Glutamatergic neuron (in vitro differentiated cells): ENCODE data around the gene TRPV3. TPM values are rescaled to one million over a fixed set of nuclear protein-coding genes. Genes with fewer than 3 reads are reported as not detected.
A peak's percentile ranks its signal among the peaks of the same experiment; 100 is the strongest.
"Not testable (repeated sequence)": the region's sequence is repeated elsewhere in the genome, so short reads cannot be mapped to it uniquely, and the experiment has no call there.

Experiments used
- DNase-seq: peaks from one replicate; pipeline ENCODE4 v3.0.0; 2022
- H3K27ac Mint-ChIP-seq: one replicate; pipeline ENCODE4 v1.8.0; 2020; ENCODE audit warnings: mild to moderate bottlenecking, mixed read lengths, inconsistent platforms; ENCODE audit not compliant: unreplicated experiment
- H3K27me3 Mint-ChIP-seq: one replicate; pipeline ENCODE4 v1.8.0; 2020; ENCODE audit warnings: mild to moderate bottlenecking, moderate library complexity, mixed read lengths, inconsistent platforms; ENCODE audit not compliant: unreplicated experiment
- H3K36me3 Mint-ChIP-seq: one replicate; pipeline ENCODE4 v1.8.0; 2020; ENCODE audit warnings: mild to moderate bottlenecking, mixed read lengths, inconsistent platforms; ENCODE audit not compliant: unreplicated experiment
- H3K4me1 Mint-ChIP-seq: one replicate; pipeline ENCODE4 v1.8.0; 2020; ENCODE audit warnings: mild to moderate bottlenecking, low read depth, mixed read lengths, inconsistent platforms; ENCODE audit not compliant: unreplicated experiment
- H3K4me3 Mint-ChIP-seq: one replicate; pipeline ENCODE4 v1.8.0; 2020; ENCODE audit warnings: mild to moderate bottlenecking, mixed read lengths, inconsistent platforms; ENCODE audit not compliant: unreplicated experiment
- H3K9me3 Mint-ChIP-seq: one replicate; pipeline ENCODE4 v1.8.0; 2020; ENCODE audit warnings: mild to moderate bottlenecking, moderate library complexity, mixed read lengths, inconsistent platforms; ENCODE audit not compliant: unreplicated experiment
- total RNA-seq: library from RNA; stranded (reverse); fragmentation: NEBNext Ultra II Directional; extraction: Animal tissue kit (Norgen Biotek cat#: 25700); gene quantifications from one replicate; pipeline ENCODE4 v1.2.1, GENCODE V29; 2021; ENCODE audit not compliant: unreplicated experiment
- TF ChIP-seq, protein P1 (sequence below): fragments of 200-600 bp; sonication (generic); IDR thresholded peaks from one replicate; pipeline ENCODE4 v1.5.0; 2021; ENCODE audit not compliant: partially characterized antibody, unreplicated experiment

The TRPV3 gene
- total RNA-seq, 1 donor from 2014 or later: 0.74 TPM

DNA sequence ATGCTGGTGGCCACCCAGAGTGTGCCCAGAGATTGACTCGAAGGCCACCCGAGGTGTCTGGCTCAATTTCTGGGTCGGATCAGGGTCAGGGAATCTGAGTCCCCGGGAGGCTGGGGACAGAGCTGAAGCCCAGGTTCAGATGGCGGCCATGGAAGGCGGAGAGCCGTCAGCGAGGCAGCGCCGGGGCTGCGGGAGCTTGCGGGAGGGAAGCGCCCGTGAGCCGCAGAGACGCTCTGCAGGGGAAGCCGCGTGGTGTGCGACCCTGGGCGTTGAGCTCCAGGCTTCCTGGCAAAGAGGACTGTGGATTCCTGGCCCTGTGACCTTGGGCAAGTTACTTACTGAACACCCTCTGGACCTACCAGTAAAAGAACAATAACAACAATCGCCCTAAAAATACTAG lies 85.5 kb downstream of the TRPV3 start:
- Mint-ChIP-seq H3K4me1 (peaks cover 6% of the 10 kb centered on the region), H3K4me3 (no peak overlapping the region), H3K9me3 (peaks cover 2% of the 10 kb centered on the region), H3K27ac (no peak overlapping the region), H3K27me3 (no peaks in the 10 kb centered on the region), H3K36me3 (no peaks in the 10 kb centered on the region)
- TF ChIP-seq, protein P1, sequence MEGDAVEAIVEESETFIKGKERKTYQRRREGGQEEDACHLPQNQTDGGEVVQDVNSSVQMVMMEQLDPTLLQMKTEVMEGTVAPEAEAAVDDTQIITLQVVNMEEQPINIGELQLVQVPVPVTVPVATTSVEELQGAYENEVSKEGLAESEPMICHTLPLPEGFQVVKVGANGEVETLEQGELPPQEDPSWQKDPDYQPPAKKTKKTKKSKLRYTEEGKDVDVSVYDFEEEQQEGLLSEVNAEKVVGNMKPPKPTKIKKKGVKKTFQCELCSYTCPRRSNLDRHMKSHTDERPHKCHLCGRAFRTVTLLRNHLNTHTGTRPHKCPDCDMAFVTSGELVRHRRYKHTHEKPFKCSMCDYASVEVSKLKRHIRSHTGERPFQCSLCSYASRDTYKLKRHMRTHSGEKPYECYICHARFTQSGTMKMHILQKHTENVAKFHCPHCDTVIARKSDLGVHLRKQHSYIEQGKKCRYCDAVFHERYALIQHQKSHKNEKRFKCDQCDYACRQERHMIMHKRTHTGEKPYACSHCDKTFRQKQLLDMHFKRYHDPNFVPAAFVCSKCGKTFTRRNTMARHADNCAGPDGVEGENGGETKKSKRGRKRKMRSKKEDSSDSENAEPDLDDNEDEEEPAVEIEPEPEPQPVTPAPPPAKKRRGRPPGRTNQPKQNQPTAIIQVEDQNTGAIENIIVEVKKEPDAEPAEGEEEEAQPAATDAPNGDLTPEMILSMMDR: no peak
- no peak for DNase-seq

DNA sequence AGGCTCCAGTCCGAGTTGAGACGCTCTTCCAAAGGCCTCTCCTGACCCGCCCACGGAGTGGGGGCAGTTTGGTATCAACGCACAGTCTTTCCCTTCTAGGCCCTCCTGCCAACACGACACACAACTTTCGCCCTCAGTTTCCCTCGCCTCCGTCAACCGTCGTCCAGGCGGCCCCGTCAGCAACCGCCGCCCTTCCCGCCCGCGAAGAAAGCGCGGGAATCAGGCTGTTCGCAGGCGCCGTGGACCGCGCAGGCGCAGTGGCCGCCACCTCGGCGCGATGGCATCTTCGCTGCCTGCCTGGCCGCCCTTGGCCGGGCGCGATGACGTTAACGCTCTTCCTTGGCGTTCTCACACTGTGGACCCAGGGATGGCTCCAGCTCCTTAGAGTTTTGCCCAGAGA lies 86.0 kb downstream of the TRPV3 start, which contains the start of gene SPATA22:
Gene SPATA22 (minus strand): TSS at position 221 of the 400 bp plus-strand sequence. CDS start 2,494 bp downstream, outside the sequence.
- Mint-ChIP-seq H3K4me3 (no peak within 1 kb of the TSS), H3K27ac (no peak within 1 kb of the TSS), H3K4me1 (peaks cover 6% of the 10 kb centered on the region), H3K9me3 (no peaks in the 10 kb centered on the region), H3K27me3 (no peaks in the 10 kb centered on the region), H3K36me3 (no peaks in the 10 kb centered on the region)
- TF ChIP-seq, protein P1: no peak
- DNase-seq: no peak

DNA sequence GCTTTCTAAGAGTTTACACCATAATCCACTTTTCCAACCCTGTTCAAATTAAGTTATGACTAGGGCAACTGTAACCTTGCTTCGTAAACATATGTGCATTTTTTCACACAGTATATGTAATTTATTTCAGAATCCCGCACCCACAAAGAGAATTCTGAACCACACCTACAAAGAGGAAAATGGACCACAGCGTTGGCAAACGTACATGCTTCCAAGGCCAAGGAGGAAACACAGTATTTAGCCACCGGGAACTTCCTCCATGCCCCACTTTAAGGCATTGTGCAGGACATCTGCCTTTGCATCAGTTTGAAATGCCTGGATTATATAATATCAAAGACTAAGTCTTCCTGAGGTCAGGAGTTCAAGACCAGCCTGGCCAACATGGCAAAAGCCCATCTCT lies 88.1 kb downstream of the TRPV3 start:
- DNase-seq: no peak
- Mint-ChIP-seq H3K27ac (no peak overlapping the region), H3K4me1 (no peaks in the 10 kb centered on the region), H3K4me3 (no peak overlapping the region), H3K9me3 (no peaks in the 10 kb centered on the region), H3K27me3 (no peaks in the 10 kb centered on the region), H3K36me3 (no peaks in the 10 kb centered on the region)
- TF ChIP-seq, protein P1: no peak

DNA sequence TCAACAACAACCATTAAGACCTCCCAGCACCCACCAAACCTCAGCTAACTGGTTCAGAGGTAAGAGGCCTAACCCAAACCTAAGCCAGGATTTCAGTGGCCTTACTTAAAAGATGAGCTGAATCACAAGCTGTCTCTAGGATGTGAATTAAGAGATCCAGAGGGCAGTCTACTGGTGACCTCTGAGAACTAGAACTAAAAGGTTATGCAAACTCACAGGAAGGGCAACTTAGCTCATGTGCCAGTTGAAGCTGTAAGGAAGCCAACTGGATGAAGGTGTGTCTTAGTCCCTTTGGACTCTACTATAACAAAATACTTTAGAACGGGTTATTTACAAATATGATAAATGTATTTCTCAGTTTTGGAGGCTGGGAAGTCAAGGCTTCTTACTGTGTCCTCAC lies 91.3 kb downstream of the TRPV3 start:
- peak overlapping the region; percentile 70 for H3K27ac Mint-ChIP-seq

More for the DNA sequence above, 91.3 kb downstream of the TRPV3 start:
- not testable (repeated sequence) for H3K4me3 Mint-ChIP-seq, H3K4me1 Mint-ChIP-seq, H3K27me3 Mint-ChIP-seq, H3K9me3 Mint-ChIP-seq, DNase-seq, H3K36me3 Mint-ChIP-seq

Other genes starting within 250 kb of the TRPV3 start
- gene OR3A2, start 171.5 kb downstream of the TRPV3 start, total RNA-seq: 2.6 TPM
- not detected for gene OR1E1, start 159.4 kb downstream of the TRPV3 start, total RNA-seq
- not detected for gene OR3A3, start 146.4 kb downstream of the TRPV3 start, total RNA-seq
- gene OR1E2, start 124.0 kb downstream of the TRPV3 start, total RNA-seq: not detected
- not detected for gene SPATA22, start 86.0 kb downstream of the TRPV3 start, total RNA-seq
- not detected for gene ASPA, start 81.8 kb downstream of the TRPV3 start, total RNA-seq
- gene TRPV1, start 51.6 kb upstream of the TRPV3 start, total RNA-seq: 29.8 TPM
- gene SHPK, start 78.4 kb upstream of the TRPV3 start, total RNA-seq: 35.5 TPM
- gene CTNS, start 78.9 kb upstream of the TRPV3 start, total RNA-seq: 17.2 TPM
- gene TAX1BP3, start 110.8 kb upstream of the TRPV3 start, total RNA-seq: 91.4 TPM
- 44.4 TPM for gene EMC6, start 111.0 kb upstream of the TRPV3 start, total RNA-seq
- gene P2RX5, start 138.3 kb upstream of the TRPV3 start, total RNA-seq: 6.6 TPM
- 2.3 TPM for gene HASPIN, start 166.1 kb upstream of the TRPV3 start, total RNA-seq
- 19.2 TPM for gene ITGAE, start 243.4 kb upstream of the TRPV3 start, total RNA-seq